ENCODE data around the gene CALN1.

Gene CALN1

DNA sequence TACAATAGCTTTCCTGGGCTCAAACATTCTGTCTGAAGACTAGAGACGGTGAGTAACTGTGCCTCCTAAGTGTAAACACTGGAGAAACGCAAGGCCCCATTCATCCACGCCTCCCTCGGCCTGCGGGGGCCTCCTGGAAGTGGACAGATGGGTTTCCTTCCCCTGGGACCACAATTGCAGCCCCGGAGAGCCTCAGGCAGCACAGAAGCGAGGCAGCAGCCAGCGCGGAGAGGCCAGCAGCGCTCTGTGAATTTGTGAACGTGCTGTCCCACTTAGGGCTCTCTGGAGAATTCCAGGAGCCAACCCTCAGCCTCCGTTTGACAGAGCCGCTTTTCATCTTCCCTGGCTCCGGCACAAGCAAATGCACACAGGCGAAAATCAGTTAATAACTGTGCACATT is 23.2 kb upstream of the CALN1 start:
- Histone ChIP-seq H3K4me2 (ENCODE audit: low read length) (no peak overlapping the region), H3K9me3 (ENCODE audit: low read length) (no peaks in the 10 kb centered on the region), H2AFZ (ENCODE audit: low read length) (no peak overlapping the region), H3K9me2 (ENCODE audit: low read depth, low read length) (no peaks in the 10 kb centered on the region), H4K20me1 (ENCODE audit: insufficient read depth, low read length) (no peaks in the 10 kb centered on the region), H3K4me3 (ENCODE audit: low read depth, low read length, poor library complexity, severe bottlenecking) (no peak overlapping the region), H3F3A (ENCODE audit: insufficient read depth, low read length) (no peaks in the 10 kb centered on the region), H3K27ac (ENCODE audit: low read depth, low read length, poor library complexity, severe bottlenecking) (no peak overlapping the region), H3K9ac (ENCODE audit: low read length) (no peak overlapping the region), H3K27me3 (ENCODE audit: insufficient read depth, low read length) (no peaks in the 10 kb centered on the region), H3K4me1 (ENCODE audit: insufficient read depth, low read length, severe bottlenecking) (no peaks in the 10 kb centered on the region), H3K36me3 (ENCODE audit: insufficient read depth, low read length) (no peaks in the 10 kb centered on the region), H3K79me2 (ENCODE audit: insufficient read depth, low read length) (no peaks in the 10 kb centered on the region)
- no peak for TF ChIP-seq EZH2 (IDR thresholded peaks at IDR 0.05; ENCODE audit: borderline replicate concordance, low read length)
- TF ChIP-seq, protein P1, sequence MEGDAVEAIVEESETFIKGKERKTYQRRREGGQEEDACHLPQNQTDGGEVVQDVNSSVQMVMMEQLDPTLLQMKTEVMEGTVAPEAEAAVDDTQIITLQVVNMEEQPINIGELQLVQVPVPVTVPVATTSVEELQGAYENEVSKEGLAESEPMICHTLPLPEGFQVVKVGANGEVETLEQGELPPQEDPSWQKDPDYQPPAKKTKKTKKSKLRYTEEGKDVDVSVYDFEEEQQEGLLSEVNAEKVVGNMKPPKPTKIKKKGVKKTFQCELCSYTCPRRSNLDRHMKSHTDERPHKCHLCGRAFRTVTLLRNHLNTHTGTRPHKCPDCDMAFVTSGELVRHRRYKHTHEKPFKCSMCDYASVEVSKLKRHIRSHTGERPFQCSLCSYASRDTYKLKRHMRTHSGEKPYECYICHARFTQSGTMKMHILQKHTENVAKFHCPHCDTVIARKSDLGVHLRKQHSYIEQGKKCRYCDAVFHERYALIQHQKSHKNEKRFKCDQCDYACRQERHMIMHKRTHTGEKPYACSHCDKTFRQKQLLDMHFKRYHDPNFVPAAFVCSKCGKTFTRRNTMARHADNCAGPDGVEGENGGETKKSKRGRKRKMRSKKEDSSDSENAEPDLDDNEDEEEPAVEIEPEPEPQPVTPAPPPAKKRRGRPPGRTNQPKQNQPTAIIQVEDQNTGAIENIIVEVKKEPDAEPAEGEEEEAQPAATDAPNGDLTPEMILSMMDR (IDR thresholded peaks at IDR 0.05; ENCODE audit: low read length) = no peak

DNA sequence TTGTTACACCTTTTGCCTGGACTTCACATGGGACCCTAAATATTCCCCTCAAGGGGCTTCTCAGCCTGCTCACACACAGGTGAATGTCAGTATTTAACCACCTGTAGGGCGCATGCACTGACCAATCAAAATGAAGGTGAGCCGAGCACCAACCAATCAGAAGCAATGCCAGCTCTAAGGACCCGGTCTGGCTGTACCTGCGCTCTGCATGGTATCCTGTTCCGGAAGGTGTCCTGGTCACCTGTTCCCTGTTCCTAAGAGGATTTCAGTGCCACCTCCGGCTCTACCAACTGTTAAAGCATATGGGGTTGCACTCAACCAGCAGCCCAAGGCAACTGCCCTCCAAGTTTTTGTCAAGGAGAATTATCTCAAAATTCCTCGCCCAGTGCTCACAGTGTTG is 18.4 kb upstream of the CALN1 start:
- Histone ChIP-seq H4K20me1 (ENCODE audit: insufficient read depth, low read length) (no peaks in the 10 kb centered on the region), H3K9me3 (ENCODE audit: low read length) (no peaks in the 10 kb centered on the region), H3K36me3 (ENCODE audit: insufficient read depth, low read length) (no peaks in the 10 kb centered on the region), H3K4me2 (ENCODE audit: low read length) (no peak overlapping the region), H2AFZ (ENCODE audit: low read length) (no peak overlapping the region), H3K27me3 (ENCODE audit: insufficient read depth, low read length) (no peaks in the 10 kb centered on the region), H3K9ac (ENCODE audit: low read length) (no peak overlapping the region), H3K27ac (ENCODE audit: low read depth, low read length, poor library complexity, severe bottlenecking) (no peak overlapping the region), H3K9me2 (ENCODE audit: low read depth, low read length) (no peaks in the 10 kb centered on the region), H3K4me1 (ENCODE audit: insufficient read depth, low read length, severe bottlenecking) (no peaks in the 10 kb centered on the region), H3K79me2 (ENCODE audit: insufficient read depth, low read length) (no peaks in the 10 kb centered on the region), H3F3A (ENCODE audit: insufficient read depth, low read length) (no peaks in the 10 kb centered on the region), H3K4me3 (ENCODE audit: low read depth, low read length, poor library complexity, severe bottlenecking) (no peak overlapping the region)
- TF ChIP-seq, protein P1 (IDR thresholded peaks at IDR 0.05; ENCODE audit: low read length) = no peak
- no peak for TF ChIP-seq EZH2 (IDR thresholded peaks at IDR 0.05; ENCODE audit: borderline replicate concordance, low read length)

DNA sequence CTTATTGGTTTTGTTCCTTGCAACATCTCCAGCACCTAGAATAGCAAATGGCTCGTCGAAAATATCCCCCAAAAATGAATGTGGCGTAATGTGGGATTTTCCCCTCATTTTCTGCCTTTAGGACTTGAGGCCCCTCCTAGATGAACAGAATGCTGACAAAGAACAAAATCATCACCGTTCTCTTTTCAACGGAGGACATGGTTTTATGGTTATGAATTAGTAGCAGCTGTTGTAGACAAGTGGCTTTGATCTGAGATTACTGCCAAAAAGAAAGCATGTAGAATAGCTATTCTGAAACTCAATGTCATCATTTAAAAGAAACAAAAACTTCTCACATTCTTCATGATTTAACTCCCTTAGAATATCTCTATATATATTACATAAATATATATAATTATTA is 17.2 kb upstream of the CALN1 start:
- Histone ChIP-seq H3K4me2 (ENCODE audit: low read length) (no peak overlapping the region), H3K27ac (ENCODE audit: low read depth, low read length, poor library complexity, severe bottlenecking) (no peak overlapping the region), H3K9me3 (ENCODE audit: low read length) (no peaks in the 10 kb centered on the region), H3K27me3 (ENCODE audit: insufficient read depth, low read length) (no peaks in the 10 kb centered on the region), H3F3A (ENCODE audit: insufficient read depth, low read length) (no peaks in the 10 kb centered on the region), H3K9me2 (ENCODE audit: low read depth, low read length) (no peaks in the 10 kb centered on the region), H2AFZ (ENCODE audit: low read length) (no peak overlapping the region), H3K4me1 (ENCODE audit: insufficient read depth, low read length, severe bottlenecking) (no peaks in the 10 kb centered on the region), H3K36me3 (ENCODE audit: insufficient read depth, low read length) (no peaks in the 10 kb centered on the region), H3K4me3 (ENCODE audit: low read depth, low read length, poor library complexity, severe bottlenecking) (no peak overlapping the region), H3K79me2 (ENCODE audit: insufficient read depth, low read length) (no peaks in the 10 kb centered on the region), H4K20me1 (ENCODE audit: insufficient read depth, low read length) (no peaks in the 10 kb centered on the region), H3K9ac (ENCODE audit: low read length) (no peak overlapping the region)
- no peak for TF ChIP-seq EZH2 (IDR thresholded peaks at IDR 0.05; ENCODE audit: borderline replicate concordance, low read length)
- TF ChIP-seq, protein P1 (IDR thresholded peaks at IDR 0.05; ENCODE audit: low read length) = no peak
